ENCODE results near the gene ARHGEF33. TPM values are rescaled to one million over a fixed set of nuclear protein-coding genes. Genes with fewer than 3 reads are reported as not detected.
"Not testable (repeated sequence)": the region's sequence is repeated elsewhere in the genome, so short reads cannot be mapped to it uniquely, and the experiment has no call there.

Gene ARHGEF33
- total and polyA plus RNA-seq, 5 experiments from 2014 or later = 1.0 TPM; not detected in 4

DNA sequence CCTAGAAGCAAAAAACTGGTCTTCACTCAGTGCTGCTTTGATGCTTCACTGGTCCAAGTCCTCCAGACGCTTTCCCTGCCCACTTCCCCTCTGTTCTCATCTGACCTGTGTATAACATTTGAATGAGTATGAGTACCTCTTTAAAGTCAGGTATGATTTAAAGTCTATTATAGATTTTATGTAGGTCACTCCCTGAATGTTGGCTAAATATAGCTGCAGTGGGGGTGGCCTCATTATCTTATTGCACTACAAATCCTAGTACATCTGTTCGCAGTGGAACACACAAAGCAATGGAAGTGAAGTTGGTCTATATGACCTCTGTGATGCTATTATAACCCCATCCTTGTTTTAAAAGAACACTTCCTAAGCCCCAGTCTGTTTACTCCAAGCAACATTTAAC, 33.2 kb downstream of the ARHGEF33 start:
- POLR2A ChIA-PET = no interaction called here
- no peak overlapping the region for H3K27ac Mint-ChIP-seq

DNA sequence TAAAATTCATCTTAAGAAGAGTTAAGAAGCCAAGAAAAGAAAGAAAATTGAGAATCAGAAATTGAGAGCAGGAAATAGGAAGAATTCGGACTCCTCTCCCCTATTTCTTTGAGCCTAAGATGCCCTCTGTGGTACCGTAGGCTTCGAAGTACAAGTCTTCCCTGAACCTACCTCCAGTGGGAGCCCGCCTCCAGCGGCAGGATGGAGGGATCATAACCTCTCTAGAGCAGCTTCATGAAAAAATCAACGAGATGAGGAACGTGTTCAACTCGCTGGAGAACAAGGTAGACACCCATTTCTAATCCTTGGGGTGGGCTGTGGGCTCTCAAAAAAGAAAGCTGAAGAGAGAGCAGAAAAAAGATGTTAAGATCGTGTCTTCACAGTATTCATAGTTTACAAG, 36.3 kb downstream of the ARHGEF33 start:
- no peaks in the 10 kb centered on the region for H3K9me3 Mint-ChIP-seq
- ATAC-seq = no peak
- H3K27ac Mint-ChIP-seq = no peak overlapping the region
- H3K36me3 Mint-ChIP-seq = no peaks in the 10 kb centered on the region
- POLR2A ChIA-PET = no interaction called here
- no peaks in the 10 kb centered on the region for H3K4me1 Mint-ChIP-seq
- peaks cover 0 to 1% (median 0%) of the 10 kb centered on the region in 5 donors for H3K27me3 Mint-ChIP-seq
- no peak for DNase-seq
- H3K4me3 Mint-ChIP-seq = no peak overlapping the region

More for the DNA sequence above, 33.2 kb downstream of the ARHGEF33 start:
- no peaks in the 10 kb centered on the region for H3K36me3 Mint-ChIP-seq
- ATAC-seq (no peak), DNase-seq (no peak)
- no peak overlapping the region for H3K4me3 Mint-ChIP-seq
- H3K4me1 Mint-ChIP-seq = no peaks in the 10 kb centered on the region
- H3K9me3 Mint-ChIP-seq = no peaks in the 10 kb centered on the region
- H3K27me3 Mint-ChIP-seq = peaks cover 0 to 1% (median 0%) of the 10 kb centered on the region in 5 donors

DNA sequence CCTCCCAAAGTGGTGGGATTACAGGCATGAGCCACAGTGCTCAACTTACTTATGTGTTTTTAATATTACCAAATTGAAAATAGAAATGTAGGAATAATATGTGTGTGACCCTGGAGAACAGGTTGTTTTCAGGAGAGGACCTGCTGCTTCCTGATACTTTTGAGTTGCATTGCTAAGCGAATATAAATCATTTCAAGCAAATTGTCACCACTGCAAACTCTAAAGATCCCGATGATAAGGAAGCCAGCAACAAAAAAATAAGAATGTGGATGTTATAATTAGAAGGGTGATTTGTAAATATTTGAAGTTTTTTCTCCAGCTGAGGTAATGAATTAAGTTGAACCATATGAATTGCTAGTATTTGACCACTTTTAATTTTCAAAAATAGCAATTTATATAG, 40.9 kb downstream of the ARHGEF33 start:
- ATAC-seq (no peak), DNase-seq (no peak)
- H3K9me3 Mint-ChIP-seq = no peaks in the 10 kb centered on the region
- H3K4me3 Mint-ChIP-seq = no peak overlapping the region
- POLR2A ChIA-PET = no interaction called here
- H3K27ac Mint-ChIP-seq = no peak overlapping the region
- peaks cover 0 to 6% (median 2%) of the 10 kb centered on the region in 5 donors for H3K27me3 Mint-ChIP-seq
- H3K36me3 Mint-ChIP-seq = peaks cover 0 to 3% (median 0%) of the 10 kb centered on the region in 3 donors
- no peaks in the 10 kb centered on the region for H3K4me1 Mint-ChIP-seq

DNA sequence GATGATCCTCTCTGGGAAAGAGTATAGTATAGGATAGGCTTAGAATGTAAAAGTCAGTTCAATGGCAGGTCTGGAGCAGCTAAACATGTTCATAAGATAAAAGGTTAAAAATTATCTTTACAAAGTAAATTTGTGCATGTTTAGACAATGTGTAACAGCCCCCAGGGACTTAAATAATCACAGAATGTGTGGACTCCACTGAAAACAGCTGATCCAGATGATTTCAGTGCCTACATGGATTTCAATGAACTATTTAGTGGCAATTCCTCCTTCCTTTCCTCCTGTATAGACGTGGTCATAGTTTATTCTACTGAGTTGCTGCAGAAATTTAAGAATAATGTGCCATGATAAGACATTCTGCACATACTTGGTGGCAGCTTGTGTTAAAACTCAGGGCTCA, 42.9 kb downstream of the ARHGEF33 start:
- POLR2A ChIA-PET = no interaction called here
- DNase-seq (no peak), ATAC-seq (no peak)
- Mint-ChIP-seq H3K36me3 (peaks cover 0 to 3% (median 0%) of the 10 kb centered on the region in 3 donors), H3K4me1 (no peaks in the 10 kb centered on the region), H3K27me3 (peaks cover 0 to 5% (median 2%) of the 10 kb centered on the region in 5 donors), H3K27ac (no peak overlapping the region), H3K4me3 (no peak overlapping the region), H3K9me3 (no peaks in the 10 kb centered on the region)

DNA sequence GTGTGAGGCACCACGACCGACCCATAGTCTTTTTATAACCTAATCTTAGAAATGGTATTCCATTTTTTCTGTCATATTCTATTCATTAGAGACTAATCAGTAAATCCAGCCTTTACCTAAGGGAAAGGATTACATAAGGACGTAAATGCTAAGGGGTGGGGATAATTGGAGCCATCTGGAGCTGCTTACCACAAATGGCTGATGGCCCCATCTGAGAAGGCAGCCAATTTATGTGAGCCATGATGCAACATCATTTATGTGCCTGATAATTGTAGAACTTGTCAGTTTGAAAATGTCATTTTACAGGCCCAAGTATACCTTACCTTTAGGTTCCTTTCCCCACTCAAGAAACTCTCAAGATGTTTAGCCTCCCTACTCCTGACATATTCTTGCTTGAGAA, 44.0 kb downstream of the ARHGEF33 start:
- DNase-seq = no peak
- Mint-ChIP-seq H3K4me3 (no peak overlapping the region), H3K9me3 (no peaks in the 10 kb centered on the region), H3K4me1 (no peaks in the 10 kb centered on the region), H3K36me3 (peaks cover 0 to 3% (median 0%) of the 10 kb centered on the region in 3 donors), H3K27me3 (peaks cover 0 to 5% (median 3%) of the 10 kb centered on the region in 5 donors), H3K27ac (no peak overlapping the region)
- no peak for ATAC-seq
- POLR2A ChIA-PET = no interaction called here

DNA sequence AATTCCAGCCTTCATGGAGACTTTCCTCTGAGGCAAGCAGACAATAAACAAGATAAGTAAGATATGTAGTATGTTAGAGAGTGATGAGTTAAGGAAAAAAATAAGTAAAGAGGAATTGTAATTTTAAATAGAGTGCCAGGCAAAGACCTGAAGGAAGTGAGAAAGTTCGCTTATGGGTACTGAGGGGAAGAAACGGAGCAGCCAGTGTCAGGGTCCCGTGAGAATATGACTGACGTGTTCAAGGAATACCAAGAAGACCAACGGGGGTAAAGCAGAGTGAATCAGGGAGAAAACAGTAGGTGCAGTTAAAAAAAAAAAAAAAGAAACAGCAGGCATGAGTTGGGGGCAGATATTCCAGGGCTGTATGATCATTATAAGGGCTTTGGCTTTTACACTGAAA, 45.1 kb downstream of the ARHGEF33 start:
- no peak overlapping the region for H3K27ac Mint-ChIP-seq
- no peaks in the 10 kb centered on the region for H3K9me3 Mint-ChIP-seq
- ATAC-seq (no peak), DNase-seq (no peak)
- no peaks in the 10 kb centered on the region for H3K4me1 Mint-ChIP-seq
- H3K4me3 Mint-ChIP-seq = no peak overlapping the region
- H3K27me3 Mint-ChIP-seq = peaks cover 0 to 5% (median 3%) of the 10 kb centered on the region in 5 donors
- peaks cover 0 to 3% (median 0%) of the 10 kb centered on the region in 3 donors for H3K36me3 Mint-ChIP-seq
- POLR2A ChIA-PET = no interaction called here

DNA sequence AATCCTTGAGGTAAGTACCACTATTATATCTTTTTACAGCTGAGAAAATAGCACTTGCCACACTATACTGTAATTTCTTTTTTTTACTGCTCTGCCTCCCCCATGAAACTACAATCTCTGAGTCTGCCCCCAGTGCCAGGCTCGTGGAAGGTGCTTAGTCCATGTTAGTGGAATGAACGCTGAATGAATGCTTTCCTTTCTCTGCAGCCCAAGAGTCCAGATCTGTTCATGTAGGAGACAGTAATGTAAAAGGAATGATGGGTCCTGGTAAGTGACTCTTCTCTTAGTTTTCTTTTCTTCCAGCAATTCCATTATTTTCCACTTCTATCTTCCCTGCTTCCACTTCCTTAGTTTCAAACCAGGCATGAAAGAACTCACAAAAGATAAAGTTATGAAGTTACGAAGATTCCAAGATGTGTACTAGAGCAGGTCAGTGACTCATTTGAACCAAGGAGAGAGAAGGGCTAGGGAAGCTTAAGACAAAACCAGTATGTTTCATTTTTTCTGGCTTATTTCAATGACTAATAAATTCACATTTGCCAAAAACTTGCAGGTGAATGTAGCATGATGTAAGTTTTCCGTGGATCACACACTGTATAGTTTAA, 46.0 kb downstream of the ARHGEF33 start:
- POLR2A ChIA-PET = no interaction called here
- ATAC-seq (no peak), DNase-seq (no peak)
- Mint-ChIP-seq H3K36me3 (peaks cover 0 to 3% (median 0%) of the 10 kb centered on the region in 3 donors), H3K4me3 (no peak overlapping the region), H3K27me3 (peaks cover 0 to 5% (median 3%) of the 10 kb centered on the region in 5 donors), H3K9me3 (no peaks in the 10 kb centered on the region), H3K4me1 (no peaks in the 10 kb centered on the region), H3K27ac (no peak overlapping the region)

DNA sequence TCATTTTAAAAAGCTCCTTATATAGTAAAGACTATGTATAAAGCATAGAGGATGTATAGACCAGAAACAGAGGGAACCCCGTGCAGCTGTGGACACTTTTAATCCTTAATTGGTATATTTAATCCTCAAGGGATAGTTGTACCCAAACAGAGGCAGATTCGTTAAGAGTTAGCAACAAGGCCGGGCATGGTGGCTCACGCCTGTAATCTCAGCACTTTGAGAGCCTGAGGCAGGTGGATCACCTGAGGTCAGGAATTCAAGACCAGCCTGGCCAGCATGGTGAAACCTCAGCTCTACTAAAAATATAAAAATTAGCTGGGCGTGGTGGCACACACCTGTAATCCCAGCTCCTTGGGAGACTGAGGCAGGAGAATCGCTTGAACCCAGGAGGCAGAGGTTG, 46.8 kb downstream of the ARHGEF33 start:
- H3K36me3 Mint-ChIP-seq, H3K4me3 Mint-ChIP-seq, DNase-seq, POLR2A ChIA-PET, H3K27me3 Mint-ChIP-seq, H3K9me3 Mint-ChIP-seq, H3K27ac Mint-ChIP-seq, ATAC-seq, H3K4me1 Mint-ChIP-seq: not testable (repeated sequence)

DNA sequence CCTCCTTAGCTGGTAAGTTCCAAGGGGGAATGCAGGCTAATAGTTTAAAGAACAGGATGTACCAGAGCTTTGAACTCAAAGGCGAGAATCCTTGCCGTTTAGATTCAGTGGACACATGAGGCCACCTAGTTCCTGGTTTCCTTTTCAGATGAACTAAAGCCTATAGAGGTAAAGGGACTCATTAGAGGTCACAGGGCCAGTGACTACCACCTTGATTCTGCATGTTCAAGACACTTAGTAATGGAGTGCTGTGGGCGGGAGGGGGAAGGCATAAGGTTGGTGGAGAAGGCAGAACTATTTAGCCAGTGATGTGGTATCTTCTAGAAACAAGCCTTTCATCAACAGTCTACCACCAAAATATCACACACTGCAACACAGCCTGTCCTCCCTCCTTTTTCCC, 47.9 kb downstream of the ARHGEF33 start:
- Mint-ChIP-seq H3K27ac (no peak overlapping the region), H3K9me3 (no peaks in the 10 kb centered on the region), H3K27me3 (peaks cover 0 to 5% (median 2%) of the 10 kb centered on the region in 5 donors), H3K36me3 (peaks cover 0 to 3% (median 0%) of the 10 kb centered on the region in 3 donors), H3K4me3 (no peak overlapping the region), H3K4me1 (no peaks in the 10 kb centered on the region)
- ATAC-seq = no peak
- DNase-seq = no peak
- POLR2A ChIA-PET = no interaction called here

DNA sequence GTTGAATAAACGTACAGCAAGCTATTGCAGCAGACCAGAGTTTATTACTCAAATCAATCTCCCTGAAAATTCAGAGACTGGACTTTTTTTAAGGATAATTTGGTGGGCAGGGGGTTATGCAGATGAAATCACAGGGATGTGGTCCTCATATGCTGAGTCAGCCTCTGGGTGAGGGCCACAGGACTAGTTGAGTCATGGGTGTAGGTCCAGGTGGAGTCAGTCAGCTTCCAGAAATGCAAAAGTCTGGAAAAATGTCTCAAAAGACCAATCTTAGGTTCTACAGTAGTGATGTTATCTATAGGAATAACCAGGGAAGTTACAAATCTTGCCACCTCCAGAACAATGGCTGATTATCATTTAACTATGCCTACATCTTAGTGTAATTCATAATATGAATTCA, 51.1 kb downstream of the ARHGEF33 start:
- no peak for DNase-seq
- H3K27me3 Mint-ChIP-seq = peaks cover 0 to 11% (median 0%) of the 10 kb centered on the region in 5 donors
- H3K4me1 Mint-ChIP-seq = no peaks in the 10 kb centered on the region
- H3K36me3 Mint-ChIP-seq = no peaks in the 10 kb centered on the region
- no peak for ATAC-seq
- no peaks in the 10 kb centered on the region for H3K9me3 Mint-ChIP-seq
- H3K4me3 Mint-ChIP-seq = no peak overlapping the region
- H3K27ac Mint-ChIP-seq = peak overlapping the region in 1 of 10 donors; percentile 20
- POLR2A ChIA-PET = no interaction called here

DNA sequence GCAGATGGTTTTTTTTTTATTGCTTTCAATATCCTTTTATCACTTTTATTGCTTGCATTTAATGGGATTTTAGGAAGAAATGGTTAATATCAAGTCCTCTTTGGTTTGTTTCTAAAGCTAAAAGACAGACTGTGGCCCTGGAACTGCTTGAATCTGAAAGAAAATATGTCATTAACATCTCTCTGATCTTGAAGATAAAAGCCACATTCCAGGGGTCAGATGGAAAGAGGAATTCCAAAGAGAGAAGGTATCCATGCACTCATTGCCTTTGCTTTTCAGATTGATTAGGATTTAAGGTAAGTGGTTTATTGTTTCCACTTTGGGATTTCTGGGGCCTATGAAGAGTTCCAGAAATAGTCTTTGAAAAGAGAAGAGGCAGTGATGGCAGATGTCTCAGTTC, 54.1 kb downstream of the ARHGEF33 start:
- H3K9me3 Mint-ChIP-seq = no peaks in the 10 kb centered on the region
- H3K27ac Mint-ChIP-seq = no peak overlapping the region
- DNase-seq (no peak), ATAC-seq (no peak)
- no peak overlapping the region for H3K4me3 Mint-ChIP-seq
- H3K4me1 Mint-ChIP-seq = no peaks in the 10 kb centered on the region
- H3K27me3 Mint-ChIP-seq = peaks cover 0 to 11% (median 0%) of the 10 kb centered on the region in 5 donors
- H3K36me3 Mint-ChIP-seq = no peaks in the 10 kb centered on the region
- POLR2A ChIA-PET = no interaction called here

DNA sequence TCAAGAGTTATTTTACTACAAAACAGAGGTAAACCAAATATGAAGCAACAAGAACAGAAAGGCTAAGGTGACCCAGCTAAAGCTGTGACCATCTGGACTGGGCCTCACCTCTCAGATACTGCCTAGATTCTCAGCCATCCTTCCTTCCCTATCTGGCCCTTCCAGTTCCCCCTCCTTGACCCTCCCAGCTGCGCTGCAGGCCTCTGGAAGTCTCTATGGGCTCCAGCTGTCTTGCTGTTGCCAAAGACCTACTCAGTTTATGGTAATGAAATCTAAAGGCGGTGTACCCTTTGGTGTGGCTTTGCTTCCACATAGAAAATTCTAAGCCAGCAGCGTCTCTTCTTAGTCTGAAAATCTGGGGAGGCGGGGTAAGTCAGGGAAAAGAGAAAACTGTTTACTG, 55.7 kb downstream of the ARHGEF33 start:
- no peak for DNase-seq
- POLR2A ChIA-PET = no interaction called here
- H3K4me3 Mint-ChIP-seq = no peak overlapping the region
- ATAC-seq = no peak
- no peak overlapping the region for H3K27ac Mint-ChIP-seq
- H3K9me3 Mint-ChIP-seq = no peaks in the 10 kb centered on the region
- H3K27me3 Mint-ChIP-seq = peaks cover 0 to 11% (median 0%) of the 10 kb centered on the region in 5 donors
- no peaks in the 10 kb centered on the region for H3K36me3 Mint-ChIP-seq
- H3K4me1 Mint-ChIP-seq = no peaks in the 10 kb centered on the region

DNA sequence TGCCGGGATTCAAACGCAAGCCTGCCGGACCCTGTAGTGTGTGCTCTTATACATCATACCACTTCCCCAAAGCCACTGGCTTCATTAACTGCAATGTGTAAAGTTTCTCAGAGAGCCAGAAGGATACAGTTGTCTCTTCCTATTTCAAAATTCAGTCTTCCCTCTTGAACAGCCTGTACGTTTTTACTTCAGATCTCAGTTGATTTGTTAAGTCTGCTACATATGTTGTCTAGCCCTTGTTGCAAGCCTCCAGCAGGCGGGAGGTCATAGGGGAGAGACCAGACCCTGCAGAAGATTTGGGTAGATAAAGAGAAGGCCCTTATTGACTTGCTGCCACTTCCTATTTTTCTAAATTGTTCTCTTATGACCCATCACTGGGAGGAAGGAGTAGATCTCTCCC, 56.2 kb downstream of the ARHGEF33 start:
- Mint-ChIP-seq H3K36me3 (no peaks in the 10 kb centered on the region), H3K9me3 (no peaks in the 10 kb centered on the region), H3K27me3 (peaks cover 0 to 11% (median 0%) of the 10 kb centered on the region in 5 donors), H3K4me3 (no peak overlapping the region), H3K4me1 (no peaks in the 10 kb centered on the region), H3K27ac (no peak overlapping the region)
- POLR2A ChIA-PET = no interaction called here
- DNase-seq (no peak), ATAC-seq (no peak)
